ENCODE results near the gene LGR6. TPM values are rescaled to one million over a fixed set of nuclear protein-coding genes. Genes with fewer than 3 reads are reported as not detected.

The LGR6 gene
- total RNA-seq, 1 experiment from 2014 or later = 0.26 TPM

DNA sequence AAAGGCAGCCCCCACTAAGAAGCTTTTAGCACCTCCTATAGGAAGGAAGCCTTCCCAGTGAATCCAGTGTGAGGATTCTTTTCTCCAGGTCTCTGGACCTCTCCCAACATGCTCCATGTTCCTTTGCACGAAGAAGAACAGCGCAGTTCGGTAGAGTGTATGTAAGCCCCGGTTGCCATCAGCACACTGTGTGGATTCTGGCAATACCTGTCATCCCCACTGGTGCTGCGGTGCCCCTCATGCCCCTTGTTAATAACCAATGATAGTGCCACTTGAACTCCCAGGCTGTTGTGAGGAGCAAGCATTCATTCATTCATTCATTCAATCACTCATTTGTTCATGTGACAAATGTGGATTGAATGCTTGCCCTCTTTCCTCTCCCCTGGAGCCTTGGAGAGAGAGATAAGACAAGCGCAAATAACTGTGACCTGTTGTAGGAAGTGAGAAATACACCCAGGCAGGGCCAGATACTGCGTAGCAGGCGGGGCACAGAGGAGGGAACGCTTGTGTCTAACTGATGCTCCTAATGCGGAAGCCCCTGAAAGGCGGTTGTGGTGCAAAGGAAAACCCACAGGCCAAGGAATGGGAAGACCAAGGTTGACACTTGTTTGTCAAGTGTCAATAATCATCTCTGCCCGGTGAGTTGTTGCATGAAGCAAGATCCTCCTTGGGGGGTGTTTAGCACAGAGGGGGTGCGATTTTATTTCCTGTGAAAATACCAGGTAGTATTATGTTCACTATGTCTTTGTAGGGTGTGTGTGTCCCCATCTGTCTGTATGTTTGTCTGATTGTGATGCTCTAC, 9.8 kb downstream of the LGR6 start:
- TF ChIP-seq, protein P1, sequence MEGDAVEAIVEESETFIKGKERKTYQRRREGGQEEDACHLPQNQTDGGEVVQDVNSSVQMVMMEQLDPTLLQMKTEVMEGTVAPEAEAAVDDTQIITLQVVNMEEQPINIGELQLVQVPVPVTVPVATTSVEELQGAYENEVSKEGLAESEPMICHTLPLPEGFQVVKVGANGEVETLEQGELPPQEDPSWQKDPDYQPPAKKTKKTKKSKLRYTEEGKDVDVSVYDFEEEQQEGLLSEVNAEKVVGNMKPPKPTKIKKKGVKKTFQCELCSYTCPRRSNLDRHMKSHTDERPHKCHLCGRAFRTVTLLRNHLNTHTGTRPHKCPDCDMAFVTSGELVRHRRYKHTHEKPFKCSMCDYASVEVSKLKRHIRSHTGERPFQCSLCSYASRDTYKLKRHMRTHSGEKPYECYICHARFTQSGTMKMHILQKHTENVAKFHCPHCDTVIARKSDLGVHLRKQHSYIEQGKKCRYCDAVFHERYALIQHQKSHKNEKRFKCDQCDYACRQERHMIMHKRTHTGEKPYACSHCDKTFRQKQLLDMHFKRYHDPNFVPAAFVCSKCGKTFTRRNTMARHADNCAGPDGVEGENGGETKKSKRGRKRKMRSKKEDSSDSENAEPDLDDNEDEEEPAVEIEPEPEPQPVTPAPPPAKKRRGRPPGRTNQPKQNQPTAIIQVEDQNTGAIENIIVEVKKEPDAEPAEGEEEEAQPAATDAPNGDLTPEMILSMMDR (conservative IDR thresholded peaks at IDR 0.05; ENCODE audit: low read depth, low read length) = no peak
- no peak for TF ChIP-seq EZH2 (IDR thresholded peaks at IDR 0.05; ENCODE audit: low read length, unreplicated experiment)
- no peak for TF ChIP-seq EZH2phosphoT487 (IDR thresholded peaks at IDR 0.05; ENCODE audit: borderline replicate concordance, low read length)
- Histone ChIP-seq H3K79me2 (ENCODE audit: low read length) (no peaks in the 10 kb centered on the region), H3F3A (ENCODE audit: low read length, unreplicated experiment) (no peaks in the 10 kb centered on the region), H3K27me3 (ENCODE audit: low read length) (no peaks in the 10 kb centered on the region), H3K4me2 (ENCODE audit: low read length) (no peak overlapping the region), H2AFZ (ENCODE audit: low read length) (no peak overlapping the region), H3K9ac (ENCODE audit: low read length) (no peak overlapping the region), H3K36me3 (ENCODE audit: low read depth, low read length) (no peaks in the 10 kb centered on the region), H3K27ac (ENCODE audit: low read length) (no peak overlapping the region), H3K9me3 (ENCODE audit: low read length) (no peaks in the 10 kb centered on the region), H3K4me1 (ENCODE audit: insufficient read depth, low read length) (peaks cover 26% of the 10 kb centered on the region), H3K4me3 (ENCODE audit: low read length) (no peak overlapping the region), H3K9me2 (replicated peaks; ENCODE audit: low read length) (no peaks in the 10 kb centered on the region), H4K20me1 (ENCODE audit: low read length) (no peaks in the 10 kb centered on the region)
- ATAC-seq (no peak), DNase-seq (no peak)
- intact Hi-C loops (cut with micrococcal nuclease) = no loop called here
- no TSS peak for BruUV-seq (replicated peaks)
- POLR2A ChIA-PET (ENCODE audit: unreplicated experiment) = no interaction called here
- CTCF ChIA-PET = no interaction called here

DNA sequence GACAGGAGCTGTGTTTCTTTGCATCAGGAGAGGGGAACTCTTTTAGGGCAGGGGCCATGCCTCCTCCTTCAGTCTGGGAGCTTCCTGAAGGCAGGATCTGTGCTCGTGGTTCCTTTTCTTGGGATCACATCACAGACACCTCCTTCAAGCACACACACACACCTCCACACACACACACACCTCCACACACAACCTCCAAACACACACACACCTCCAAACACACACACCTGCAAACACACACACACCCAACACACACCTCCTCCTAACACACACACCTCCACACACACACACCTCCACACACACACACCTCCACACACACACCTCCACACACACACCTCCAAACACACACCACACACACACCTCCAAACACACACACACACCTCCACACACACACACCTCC, 10.5 kb downstream of the LGR6 start:
- Histone ChIP-seq H3F3A (ENCODE audit: low read length, unreplicated experiment) (no peaks in the 10 kb centered on the region), H3K36me3 (ENCODE audit: low read depth, low read length) (no peaks in the 10 kb centered on the region), H3K4me3 (ENCODE audit: low read length) (no peak overlapping the region), H3K27me3 (ENCODE audit: low read length) (no peaks in the 10 kb centered on the region), H2AFZ (ENCODE audit: low read length) (no peak overlapping the region), H3K9me2 (replicated peaks; ENCODE audit: low read length) (no peaks in the 10 kb centered on the region), H3K79me2 (ENCODE audit: low read length) (no peaks in the 10 kb centered on the region), H3K9me3 (ENCODE audit: low read length) (no peaks in the 10 kb centered on the region), H3K27ac (ENCODE audit: low read length) (no peak overlapping the region), H3K9ac (ENCODE audit: low read length) (no peak overlapping the region), H3K4me2 (ENCODE audit: low read length) (no peak overlapping the region), H3K4me1 (ENCODE audit: insufficient read depth, low read length) (peaks cover 23% of the 10 kb centered on the region), H4K20me1 (ENCODE audit: low read length) (no peaks in the 10 kb centered on the region)
- no peak for ATAC-seq
- DNase-seq = no peak
- no peak for TF ChIP-seq EZH2phosphoT487 (IDR thresholded peaks at IDR 0.05; ENCODE audit: borderline replicate concordance, low read length)
- TF ChIP-seq, protein P1 (conservative IDR thresholded peaks at IDR 0.05; ENCODE audit: low read depth, low read length) = no peak
- TF ChIP-seq EZH2 (IDR thresholded peaks at IDR 0.05; ENCODE audit: low read length, unreplicated experiment) = no peak
- CTCF ChIA-PET = no interaction called here
- intact Hi-C loops (cut with micrococcal nuclease) = no loop called here
- POLR2A ChIA-PET (ENCODE audit: unreplicated experiment) = no interaction called here
- BruUV-seq (replicated peaks) = no TSS peak

DNA sequence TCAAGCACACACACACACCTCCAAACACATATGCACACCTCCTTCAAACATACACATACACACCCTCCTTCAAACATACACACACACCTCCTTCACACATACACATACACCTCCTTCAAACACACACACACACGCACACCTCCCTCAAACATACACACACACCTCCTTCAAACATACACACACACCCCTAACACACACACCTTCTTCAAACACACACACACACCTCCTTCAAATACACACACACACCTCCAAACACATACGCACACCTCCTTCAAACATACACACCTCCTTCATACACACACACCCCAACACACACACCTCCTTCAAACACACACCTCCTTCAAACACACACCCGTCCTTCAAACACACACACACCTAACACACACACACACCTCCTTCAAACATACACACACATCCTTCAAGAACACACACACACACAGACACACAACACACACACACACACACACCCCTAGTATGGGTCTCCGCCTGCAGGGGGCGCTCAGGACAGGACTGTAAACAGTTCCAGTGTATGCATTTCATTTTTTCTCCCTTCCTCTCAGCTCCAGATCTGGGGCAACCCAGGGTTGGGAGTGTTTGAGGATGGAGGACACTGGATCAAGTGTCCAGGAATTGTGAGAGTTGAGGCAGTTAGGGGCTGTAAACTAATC, 12.1 kb downstream of the LGR6 start:
- H4K20me1 ChIP-seq (ENCODE audit: low read length) = no peaks in the 10 kb centered on the region
- H3K9me2 ChIP-seq (replicated peaks; ENCODE audit: low read length) = no peaks in the 10 kb centered on the region
- intact Hi-C loops (cut with micrococcal nuclease) = no loop called here
- H3K9me3 ChIP-seq (ENCODE audit: low read length) = no peaks in the 10 kb centered on the region
- BruUV-seq (replicated peaks) = no TSS peak
- ChIA-PET POLR2A (ENCODE audit: unreplicated experiment) (no interaction called here), CTCF (no interaction called here)
- H3K4me1 ChIP-seq (ENCODE audit: insufficient read depth, low read length) = peaks cover 8% of the 10 kb centered on the region
- TF ChIP-seq EZH2phosphoT487 (IDR thresholded peaks at IDR 0.05; ENCODE audit: borderline replicate concordance, low read length) = no peak
- no peak for TF ChIP-seq EZH2 (IDR thresholded peaks at IDR 0.05; ENCODE audit: low read length, unreplicated experiment)
- TF ChIP-seq, protein P1 (conservative IDR thresholded peaks at IDR 0.05; ENCODE audit: low read depth, low read length) = peak; percentile 50; the same call in 1 of the 2 replicates
- H2AFZ ChIP-seq (ENCODE audit: low read length) = no peak overlapping the region
- H3F3A ChIP-seq (ENCODE audit: low read length, unreplicated experiment) = no peaks in the 10 kb centered on the region
- H3K4me3 ChIP-seq (ENCODE audit: low read length) = no peak overlapping the region
- no peak overlapping the region for H3K4me2 ChIP-seq (ENCODE audit: low read length)
- no peak for DNase-seq
- ATAC-seq = no peak
- no peaks in the 10 kb centered on the region for H3K36me3 ChIP-seq (ENCODE audit: low read depth, low read length)
- no peak overlapping the region for H3K27ac ChIP-seq (ENCODE audit: low read length)
- no peaks in the 10 kb centered on the region for H3K79me2 ChIP-seq (ENCODE audit: low read length)
- H3K9ac ChIP-seq (ENCODE audit: low read length) = no peak overlapping the region
- H3K27me3 ChIP-seq (ENCODE audit: low read length) = no peaks in the 10 kb centered on the region

Data from PC-3 (cell line).